Stimulated activated naive CD4-positive, alpha-beta T cell treated with Interleukin-2 at 50 U/mL for 16 hours (primary cell): Measurements from ENCODE around the gene CENPM.

ENCODE experiments used
- DNase-seq: peaks from one replicate; lab custom pipeline; 2025; lab: John Stamatoyannopoulos, UW

Gene CENPM, protein sequence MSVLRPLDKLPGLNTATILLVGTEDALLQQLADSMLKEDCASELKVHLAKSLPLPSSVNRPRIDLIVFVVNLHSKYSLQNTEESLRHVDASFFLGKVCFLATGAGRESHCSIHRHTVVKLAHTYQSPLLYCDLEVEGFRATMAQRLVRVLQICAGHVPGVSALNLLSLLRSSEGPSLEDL

DNA sequence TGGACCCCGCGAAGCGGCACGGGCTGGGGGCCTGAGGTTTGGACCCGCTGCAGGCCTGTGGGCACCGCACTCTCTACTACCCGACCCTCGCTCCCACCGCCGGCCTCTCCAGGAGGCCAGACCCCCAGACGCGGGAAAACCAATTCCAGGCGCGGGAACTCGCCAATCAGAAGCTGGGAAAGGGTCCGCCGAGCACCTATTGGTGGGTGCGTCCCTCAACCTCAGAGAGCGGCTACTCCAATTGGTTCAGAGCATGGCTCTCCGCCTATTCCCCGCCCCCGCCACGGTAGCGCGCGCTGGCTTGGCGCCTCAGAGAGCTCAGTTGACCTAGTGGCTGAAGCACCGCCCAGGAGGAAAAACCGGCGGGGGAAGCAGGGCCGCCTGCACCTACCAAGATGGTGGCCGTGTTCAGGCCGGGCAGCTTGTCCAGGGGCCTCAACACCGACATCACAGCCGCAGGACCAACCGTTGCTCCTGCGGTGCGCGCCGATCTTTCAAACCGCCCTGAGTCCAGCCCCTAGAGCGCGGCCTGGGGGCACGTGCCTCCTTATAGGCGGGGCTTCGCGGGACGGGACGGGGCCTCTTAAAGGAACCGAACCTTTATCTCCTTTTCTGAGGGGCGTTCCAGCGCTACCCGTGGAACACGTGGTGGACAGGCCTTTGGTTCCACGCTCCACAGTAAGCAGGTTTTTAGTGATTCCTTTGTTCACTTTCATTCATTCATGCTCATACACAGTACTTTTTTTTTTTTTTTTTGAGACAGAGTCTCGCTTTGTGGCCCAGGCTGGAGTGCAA is at the start of gene CENPM:
Gene CENPM (minus strand): TSS at position 524 of the 795 bp plus-strand sequence. CDS start 76 bp downstream, at position 448.
- DNase-seq: peak; percentile 92

DNA sequence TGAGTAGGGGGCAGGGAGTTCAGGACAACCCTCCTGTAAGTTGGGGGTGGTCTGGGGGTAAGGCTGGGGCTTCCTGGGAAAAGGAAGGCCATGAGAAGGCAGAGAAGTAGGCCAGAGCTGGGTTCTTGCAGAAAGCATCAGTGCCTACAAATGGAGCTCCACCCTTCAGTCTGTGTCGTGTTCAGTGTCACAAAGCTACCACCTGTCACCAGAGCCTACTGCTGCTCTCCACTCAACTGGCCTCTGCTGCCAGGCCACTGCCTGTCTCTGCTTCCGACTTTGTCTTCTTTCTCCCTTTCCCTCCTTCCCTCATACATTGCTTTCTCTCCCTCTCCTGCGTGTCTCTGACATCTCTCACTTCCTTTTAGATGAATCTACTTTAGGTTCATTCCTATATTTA is 48.3 kb upstream of the CENPM start:
- no peak for DNase-seq

DNA sequence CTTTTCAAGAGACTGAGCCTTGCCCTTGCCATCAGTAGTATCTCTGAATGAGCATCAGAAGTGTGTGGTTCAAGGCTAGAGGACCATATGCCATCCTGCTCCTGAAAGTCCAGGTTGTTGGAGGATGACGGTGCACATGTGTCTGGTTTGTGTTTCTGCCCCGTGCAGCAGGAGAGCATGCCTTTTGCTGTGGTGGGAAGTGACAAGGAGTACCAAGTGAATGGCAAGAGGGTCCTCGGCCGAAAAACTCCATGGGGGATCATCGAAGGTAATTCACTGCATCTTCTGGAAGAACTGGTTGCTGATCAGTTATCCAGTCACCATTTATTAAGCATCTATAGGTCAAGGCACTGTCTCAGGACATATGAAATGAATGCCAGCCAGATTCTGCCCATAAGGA is 45.5 kb upstream of the CENPM start:
- DNase-seq: no peak

DNA sequence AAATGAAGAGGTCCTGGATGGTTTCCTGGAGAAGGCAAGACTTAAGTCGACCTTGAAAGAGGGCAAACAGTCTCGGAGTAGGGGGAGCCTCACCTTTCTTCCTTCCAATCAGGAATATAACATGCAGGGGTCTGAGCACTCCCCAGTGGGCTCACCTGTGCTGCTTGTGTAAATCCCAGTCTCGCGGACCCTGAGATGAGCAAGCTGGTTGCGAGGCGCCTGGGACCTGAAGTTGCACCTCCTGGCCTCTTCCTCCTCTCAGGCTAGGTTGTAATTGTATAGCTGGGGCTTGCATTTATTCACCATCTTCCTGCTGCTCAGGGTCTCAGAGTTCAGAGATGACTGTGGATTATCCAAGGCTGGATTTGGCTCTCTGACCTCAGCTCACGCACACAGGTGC is 44.2 kb upstream of the CENPM start:
- DNase-seq: no peak

DNA sequence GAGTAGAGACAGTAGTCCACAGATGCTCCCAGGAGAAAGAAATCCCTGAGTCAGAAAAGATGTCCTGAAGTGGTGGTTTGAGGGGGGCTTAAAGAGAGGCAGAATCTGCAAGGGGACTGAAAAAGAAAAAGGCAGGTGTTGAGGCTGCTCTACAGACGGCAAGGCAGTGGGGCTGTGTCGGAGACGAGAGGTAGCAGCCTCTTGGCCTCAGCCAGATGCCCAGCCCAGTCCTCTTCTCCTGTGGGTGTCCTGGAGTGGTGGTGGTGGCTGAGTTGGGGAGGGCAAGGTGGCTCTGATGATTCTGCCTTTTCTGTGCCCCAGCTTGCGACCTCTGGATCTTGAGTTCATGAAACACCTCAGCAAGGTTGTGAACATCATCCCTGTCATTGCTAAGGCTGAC is 42.3 kb upstream of the CENPM start:
- DNase-seq: no peak

DNA sequence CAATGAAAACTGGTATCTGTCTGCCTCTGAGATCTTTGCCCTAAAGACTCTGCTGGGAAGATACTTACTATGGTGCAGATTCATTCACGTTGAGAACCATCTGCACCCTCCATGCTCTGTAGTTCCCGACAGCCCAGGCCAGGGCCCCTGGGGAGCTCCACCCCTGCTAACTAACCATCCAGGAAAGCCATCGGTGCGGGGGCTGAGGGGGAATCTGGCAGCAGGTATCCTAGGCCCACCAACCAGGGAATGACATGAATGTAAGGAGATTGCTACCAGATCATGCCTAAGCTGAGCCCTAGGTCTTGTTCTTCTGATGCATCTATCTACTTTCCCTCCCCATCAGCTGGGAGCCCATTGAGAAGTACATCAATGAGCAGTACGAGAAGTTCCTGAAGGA is 40.3 kb upstream of the CENPM start:
- no peak for DNase-seq

DNA sequence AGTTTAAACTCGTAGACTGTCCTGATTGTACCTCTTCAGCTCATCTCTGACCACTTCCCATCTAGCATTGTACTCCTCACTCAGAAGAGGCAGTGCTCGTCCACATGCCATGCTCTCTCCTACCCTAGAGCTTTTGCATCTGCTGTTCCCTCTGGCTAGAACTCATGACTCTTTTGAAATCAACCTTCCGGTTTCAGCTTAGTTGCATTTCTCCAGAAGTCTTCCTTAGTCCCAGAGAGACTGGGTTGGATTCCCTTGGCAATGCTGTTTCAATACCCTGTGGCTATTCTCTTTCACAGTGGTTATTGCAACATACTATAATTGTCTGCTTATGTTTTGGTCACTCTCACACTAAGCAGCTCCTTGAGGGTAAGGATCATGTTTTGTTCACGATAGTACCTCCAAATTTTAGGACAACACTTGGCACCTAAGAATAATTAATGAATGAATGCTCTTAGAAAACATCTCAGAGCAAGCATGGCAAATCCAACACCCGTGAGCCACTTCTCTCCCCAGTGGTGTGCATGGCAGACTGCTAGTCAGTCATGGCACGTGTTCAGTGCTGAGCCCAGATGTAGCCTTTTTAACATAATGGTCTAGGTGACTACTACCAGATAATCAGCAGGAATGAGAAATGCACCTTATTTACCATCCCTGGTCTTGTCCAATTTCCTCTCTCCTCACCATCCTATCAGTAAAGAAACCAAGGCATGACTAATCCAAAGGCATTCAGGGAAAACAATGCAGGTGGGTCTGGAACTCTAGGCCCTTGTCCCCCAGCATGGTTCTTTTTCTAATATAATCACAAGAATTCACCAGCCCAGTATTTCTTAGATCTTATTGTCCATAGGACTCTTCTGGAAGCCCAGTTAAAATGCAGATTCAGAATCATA is 36.8 kb upstream of the CENPM start:
- DNase-seq: no peak

DNA sequence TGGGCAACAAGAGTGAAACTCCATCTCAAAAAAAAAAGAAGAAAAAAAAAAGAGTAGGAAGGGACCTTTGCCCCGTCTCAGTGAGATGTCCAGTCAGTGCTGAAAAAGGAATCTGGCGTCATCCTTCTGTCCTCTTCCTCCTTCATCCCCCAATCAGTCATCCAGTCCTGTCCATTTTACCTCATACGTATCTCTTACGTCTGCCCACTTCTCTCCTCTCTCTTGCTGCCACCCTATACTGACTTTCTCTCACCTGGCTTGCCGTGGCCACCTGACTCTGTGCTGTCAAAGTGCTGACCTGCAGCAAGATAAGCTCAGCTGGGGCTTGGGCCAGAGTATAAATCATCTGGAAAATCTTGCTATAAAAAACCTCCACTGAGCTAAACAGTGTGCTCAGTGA is 35.9 kb upstream of the CENPM start:
- DNase-seq: no peak

DNA sequence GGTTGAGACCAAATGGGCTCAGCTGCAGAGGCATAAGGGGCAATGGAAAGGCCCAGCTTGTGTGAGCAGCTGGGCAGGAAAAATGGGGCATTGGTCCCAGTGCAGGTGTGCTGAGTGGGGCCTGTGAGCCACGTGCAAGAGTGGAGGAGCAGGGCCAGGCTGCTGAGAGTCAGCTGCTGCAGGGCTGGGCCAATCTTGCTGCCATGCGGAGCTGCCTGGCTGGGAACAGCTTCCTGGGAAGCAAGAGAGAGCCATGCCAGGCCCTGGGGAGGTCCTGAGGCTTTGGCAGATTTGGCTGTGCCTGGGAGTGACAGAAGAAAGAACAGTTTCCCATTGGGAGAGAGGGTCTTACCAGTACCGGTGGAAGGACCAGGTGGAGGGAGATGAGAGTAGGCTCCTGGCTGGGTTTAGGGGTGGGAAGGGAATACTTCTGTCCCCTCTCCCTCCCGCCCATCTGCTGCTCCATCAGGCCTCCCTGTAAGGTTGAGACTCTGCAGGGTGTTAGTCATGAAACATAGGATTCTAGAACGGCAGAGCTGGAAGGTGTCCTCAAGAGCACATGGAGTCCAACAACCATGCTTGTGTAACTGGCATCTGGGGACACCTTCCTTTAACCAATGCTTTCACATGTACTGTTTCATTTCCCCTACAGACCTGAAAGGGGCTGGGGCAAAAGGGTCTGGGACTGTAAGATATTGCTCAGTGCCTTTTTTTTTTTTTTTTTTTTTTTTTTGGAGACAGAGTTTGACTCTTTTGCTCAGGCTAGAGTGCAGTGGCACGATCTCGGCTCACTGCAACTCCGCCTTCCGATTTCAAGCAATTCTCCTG is 32.7 kb upstream of the CENPM start:
- DNase-seq: no peak

DNA sequence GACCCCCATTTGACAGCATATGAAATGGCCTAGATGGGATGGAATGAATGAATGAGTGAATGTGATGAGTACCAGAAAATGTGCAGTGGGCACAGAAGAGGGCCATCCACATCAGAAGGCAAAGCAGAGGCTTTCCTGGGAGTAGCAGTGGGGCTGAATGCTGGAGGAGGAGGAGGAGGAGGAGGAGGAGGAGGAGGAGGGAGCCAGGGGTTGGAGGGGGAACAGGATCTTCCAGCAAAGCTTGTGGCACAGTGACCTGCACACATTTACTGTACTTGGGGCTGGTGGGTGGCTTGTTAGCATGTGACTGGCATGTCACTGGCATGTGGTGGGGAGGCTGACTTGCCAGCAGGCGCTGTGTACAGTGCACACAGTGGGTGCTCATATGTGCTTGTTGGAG is 31.8 kb upstream of the CENPM start:
- DNase-seq: no peak

DNA sequence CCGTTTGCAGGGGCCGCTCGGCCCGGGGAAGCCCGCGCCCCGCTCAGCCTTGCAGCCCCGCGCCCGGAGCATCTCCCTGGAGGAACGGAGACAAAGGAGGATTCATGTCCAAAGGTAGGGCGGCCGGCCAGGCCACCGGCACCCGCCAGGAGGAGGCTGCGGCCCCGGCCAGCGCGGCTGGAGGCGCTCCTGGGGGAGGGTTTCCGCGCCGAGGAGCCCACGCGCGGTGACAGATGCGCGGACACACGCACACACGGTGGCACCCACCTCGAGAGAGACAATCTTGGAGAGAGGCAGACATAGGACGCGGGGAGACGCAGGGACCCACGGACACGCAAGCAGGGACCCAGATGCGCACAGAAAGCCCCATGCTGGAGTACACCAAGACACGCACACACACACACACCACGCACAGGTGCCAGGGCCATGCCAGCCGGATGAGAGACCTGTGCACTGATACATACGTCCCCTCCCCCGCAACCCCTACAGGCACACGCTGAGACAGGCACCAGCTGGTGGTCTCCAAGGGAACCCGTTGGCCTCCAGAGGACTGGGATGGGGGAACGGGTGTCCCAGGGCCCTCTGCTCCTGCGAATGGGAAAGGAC is 30.1 kb upstream of the CENPM start:
- no peak for DNase-seq

DNA sequence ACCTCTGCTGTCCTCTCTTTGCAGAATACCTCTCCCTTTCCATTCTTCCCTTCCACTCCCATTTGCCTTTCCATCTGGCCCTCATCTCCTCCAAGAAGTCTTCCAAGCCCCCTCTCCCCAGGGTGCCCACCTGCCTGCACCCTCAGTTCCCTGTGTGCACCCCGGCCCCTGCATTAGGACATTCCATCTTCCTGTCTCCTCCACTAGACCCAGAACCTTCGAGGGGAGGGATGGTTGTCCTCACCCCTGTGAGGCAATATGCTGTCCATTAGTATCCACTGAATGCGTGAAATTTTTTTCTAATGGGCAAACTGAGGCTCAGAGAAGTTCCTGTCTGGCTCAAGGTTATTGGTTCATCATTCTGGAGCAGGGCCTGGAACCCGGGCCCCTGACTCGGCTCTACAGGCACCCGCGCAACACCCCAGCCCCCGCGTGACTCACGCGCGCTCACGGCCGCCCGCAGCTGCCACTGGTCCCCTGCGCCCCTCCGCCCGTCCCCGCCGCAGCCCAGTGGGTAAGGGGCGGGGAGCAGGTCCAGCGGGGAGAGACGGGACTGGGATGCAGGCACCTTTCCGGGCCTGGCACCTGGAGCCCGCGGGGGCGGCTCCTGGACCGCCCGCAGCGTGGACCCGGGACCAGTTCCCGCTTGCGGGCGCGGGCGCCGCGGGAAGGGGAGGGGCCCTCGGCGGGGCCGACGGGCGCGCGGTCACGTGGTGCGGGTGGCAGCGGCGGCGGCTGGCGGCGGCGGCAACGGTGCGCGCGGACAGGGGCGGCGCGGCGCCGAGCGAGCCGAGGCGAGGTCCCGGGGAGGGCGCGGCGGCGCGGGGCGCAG is 29.3 kb upstream of the CENPM start:
- DNase-seq: peak; percentile 32

DNA sequence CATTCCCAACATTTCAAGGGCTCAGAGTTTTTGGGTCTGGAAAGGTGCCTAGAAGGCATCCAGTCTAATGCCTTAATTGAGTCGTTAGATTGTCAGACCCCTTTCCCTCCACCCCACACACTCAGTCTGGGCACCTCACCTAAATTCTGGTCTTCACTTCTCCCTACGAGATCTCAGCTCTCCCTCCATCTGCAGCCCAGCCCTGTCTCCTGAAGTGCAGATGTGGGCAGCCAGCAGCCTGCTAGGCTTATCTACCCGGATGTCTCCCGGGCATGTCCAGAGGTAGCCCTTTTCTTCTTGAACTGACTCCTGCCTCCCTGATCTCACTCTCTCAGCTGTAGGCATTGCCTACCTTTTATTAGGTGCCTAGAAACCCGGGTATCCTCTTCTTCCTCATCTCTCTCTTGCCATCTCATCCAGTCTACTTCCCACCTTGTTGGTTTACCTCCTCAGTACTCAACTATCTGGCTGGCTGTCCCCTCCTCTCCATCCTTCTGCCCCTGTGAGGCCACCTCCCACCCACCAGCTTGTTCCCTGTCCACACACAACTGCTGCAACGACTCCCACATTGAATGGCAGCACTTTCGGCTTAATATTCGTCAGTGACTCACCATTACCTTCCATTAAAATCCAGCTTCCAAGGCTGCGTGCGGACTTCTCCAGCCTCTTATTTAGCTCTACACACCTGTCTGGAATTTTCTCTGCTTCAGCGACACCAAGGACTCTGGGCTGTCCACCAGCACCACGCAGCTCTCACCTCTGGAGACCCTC is 28.5 kb upstream of the CENPM start:
- no peak for DNase-seq

DNA sequence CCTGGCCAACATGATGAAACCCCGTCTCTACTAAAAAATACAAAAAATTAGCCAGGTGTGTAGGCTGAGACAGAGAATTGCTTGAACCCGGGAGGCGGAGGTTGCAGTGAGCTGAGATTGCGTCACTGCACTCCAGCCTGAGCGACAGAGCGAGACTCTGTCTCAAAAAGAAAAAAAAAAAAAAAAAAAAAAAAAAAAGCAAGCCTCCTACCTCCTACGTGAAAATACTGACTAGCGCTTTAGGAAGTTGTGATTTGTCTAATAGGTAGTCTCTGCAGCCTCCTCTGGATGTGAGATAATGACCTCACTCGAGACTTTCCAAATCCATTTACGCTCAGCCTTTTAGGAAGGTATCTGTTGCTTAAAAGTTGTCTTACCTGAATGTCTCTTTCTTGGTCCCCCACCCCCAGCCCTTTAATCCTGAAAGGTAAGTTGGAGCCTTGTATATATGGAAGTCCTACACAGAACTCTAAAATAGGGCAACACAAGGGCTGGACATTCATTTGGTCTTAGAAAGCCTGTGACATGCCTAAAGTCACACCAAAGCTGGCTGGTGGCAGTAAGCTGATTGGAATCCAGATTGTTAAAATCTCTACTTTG is 27.8 kb upstream of the CENPM start:
- no peak for DNase-seq

DNA sequence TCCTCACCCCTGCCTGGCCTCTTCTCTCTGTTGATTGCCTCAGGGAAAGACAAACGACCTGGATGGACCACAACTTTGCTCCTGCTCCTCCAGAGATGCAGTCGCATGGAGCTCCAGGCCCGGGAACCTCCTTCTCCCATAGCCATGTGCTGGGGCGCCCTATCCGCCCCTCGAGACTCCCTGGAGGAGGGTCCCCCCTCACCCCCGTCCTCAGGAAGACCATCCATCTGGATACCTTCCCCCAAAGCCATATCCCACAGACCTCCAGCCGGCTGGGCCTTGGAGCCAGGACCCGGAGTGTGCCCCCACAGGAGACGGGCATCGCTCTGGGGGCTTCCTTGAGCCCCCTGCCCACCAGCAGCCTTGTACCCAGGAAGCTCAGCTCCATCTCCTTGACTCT is 24.5 kb upstream of the CENPM start:
- DNase-seq: no peak

DNA sequence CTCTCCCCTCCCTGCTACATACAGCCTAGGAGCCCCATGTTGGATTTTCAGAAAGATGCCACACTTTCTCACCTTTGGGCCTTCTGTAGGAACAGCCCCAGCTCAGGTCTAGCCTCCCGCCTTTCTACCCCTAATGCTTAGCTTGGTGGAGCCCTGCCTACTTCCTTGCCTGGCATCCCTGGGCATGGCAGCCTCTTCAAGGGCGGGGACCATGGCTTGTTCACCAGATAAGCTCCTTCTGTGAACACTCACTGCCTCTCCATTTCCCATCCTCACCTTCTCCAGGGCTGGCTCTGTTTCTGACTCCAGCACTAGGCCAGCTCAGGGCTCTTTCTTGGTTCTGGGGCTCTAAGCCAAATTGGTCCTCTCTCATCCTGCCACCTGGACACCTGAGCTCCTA is 23.6 kb upstream of the CENPM start:
- DNase-seq: no peak

DNA sequence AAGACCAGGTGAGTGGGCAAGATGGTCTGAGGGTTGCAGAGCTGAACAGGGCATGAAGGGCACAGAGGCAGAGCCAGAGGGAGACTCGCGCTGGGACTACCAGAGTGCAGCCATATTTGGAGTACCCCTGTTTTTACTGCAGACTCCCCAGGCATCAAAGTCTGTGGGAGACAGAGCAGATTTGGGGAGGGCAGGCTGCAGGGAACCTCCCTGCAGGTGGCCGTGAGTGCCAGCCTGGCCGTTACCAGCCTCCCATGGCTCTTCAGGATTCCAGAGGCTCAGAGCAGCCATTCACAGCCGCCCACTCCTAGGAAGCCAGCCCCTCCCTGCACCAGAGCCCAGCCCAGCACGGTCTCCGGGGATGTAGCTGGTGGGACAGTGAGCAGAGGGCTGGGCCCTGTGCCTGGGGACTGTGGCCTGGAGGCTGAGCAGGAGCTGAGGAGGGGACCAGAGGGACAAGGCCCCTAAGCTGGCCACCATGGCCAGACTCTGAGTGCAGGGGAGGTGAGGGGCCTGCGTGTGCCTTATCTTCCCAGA is 22.2 kb upstream of the CENPM start, which contains the start of gene SEPTIN3:
Gene SEPTIN3 (plus strand): TSS at position 334 of the 537 bp plus-strand sequence. CDS start 2,050 bp downstream, outside the sequence.
- DNase-seq: no peak

DNA sequence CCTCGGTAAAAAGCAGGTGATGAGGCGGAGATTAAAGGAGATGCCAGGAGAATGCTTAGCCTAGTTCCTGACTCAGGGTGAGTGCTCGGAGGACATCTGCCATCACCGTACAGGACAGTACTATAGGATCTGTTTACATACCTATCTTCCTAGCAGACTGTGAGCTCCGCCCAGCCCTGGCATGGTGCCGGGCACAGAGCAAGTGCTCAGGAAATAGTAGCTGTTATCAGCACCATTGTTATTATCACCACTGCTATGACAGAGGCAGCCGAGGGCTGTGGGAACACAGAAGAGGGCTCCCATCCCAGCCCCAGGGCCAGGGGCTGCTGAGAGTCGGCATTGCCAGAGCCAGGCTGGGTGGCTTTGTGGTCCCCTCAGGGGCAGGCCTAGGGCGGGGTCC is 21.6 kb upstream of the CENPM start:
- no peak for DNase-seq
